ENCODE measurements around the gene SORBS1. TPM values are rescaled to one million over a fixed set of nuclear protein-coding genes. Genes with fewer than 3 reads are reported as not detected.
A peak's percentile ranks its signal among the peaks of the same experiment; 100 is the strongest.

Gene SORBS1
- total and polyA plus RNA-seq, 2 of the 13 experiments (the other 11 are each of a cell fraction or from before 2014, with no cell fraction given): 16.8 to 39.8 TPM

DNA sequence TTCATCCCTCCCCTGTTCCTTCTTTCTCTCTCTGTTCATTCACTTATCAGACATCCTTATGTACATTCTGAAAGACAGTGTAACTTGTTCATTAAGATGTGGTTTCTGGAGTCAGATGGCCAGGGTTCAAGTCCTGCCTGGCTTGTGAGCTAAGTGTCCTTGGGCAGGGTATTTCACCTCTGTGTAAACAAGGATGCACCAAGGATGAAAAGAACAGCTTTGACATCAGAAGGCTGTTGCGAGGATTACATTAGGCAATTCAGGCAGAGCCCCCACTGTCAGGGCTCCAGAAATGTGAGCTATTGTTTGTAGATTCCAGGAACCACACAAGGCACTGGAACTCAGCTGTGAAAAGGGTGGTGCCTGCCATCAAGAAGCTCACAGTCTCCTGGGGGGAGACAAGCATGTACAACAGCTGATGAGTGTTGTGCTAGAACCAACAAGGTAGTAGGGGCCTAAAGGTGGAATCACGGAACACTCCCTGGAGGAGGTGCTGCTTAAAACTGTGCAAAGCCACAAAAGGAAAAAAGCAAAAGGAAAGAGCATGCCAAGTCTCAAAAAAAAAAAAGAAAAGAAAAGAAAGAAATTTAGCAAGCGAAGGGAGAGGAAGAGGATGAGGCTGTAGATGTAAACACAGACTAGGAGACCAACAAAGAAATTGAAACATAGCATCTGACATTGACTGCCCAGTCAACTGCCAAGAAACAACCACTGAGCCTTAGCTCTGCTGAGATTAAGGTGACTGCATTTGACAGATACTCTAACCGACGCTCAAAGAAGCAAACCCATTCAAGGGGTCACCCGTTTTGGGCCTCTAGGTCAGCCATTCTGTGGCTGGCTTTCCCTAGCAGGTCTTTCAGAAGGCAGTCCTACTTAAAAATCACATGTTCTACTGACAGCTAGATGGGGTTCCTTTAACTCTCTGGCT is 282.8 kb downstream of the SORBS1 start (continued):
- TF ChIP-seq REPIN1 (CRISPR knock-in tag; IDR thresholded peaks at IDR 0.05; ENCODE audit: borderline replicate concordance, low read depth) (peak; percentile 88; the same call in 1 of the 2 replicates), ZNF747 (CRISPR knock-in tag; IDR thresholded peaks at IDR 0.05; ENCODE audit: borderline replicate concordance) (peak; percentile 69; the same call in 1 of the 2 replicates), RXRB (CRISPR knock-in tag; IDR thresholded peaks at IDR 0.05; ENCODE audit: borderline replicate concordance) (peak; percentile 68), FOXM1 (CRISPR knock-in tag; IDR thresholded peaks at IDR 0.05) (no peak), CREM (IDR thresholded peaks at IDR 0.05) (peak; percentile 93), CREM (CRISPR knock-in tag; IDR thresholded peaks at IDR 0.05) (no peak), KLF16 (CRISPR knock-in tag; IDR thresholded peaks at IDR 0.05) (peak in 1 of 2 experiments; percentile 75; a peak in 1 of 4 replicates), BHLHE40 (IDR thresholded peaks at IDR 0.05; ENCODE audit: low read length) (0 out of 2 replicates have a peak, but pooled peaks have one; percentile 11), UBTF (CRISPR knock-in tag; IDR thresholded peaks at IDR 0.05) (peak; percentile 56), ZNF530 (CRISPR knock-in tag; IDR thresholded peaks at IDR 0.05; ENCODE audit: low read depth) (no peak), CHCHD3 (CRISPR knock-in tag; IDR thresholded peaks at IDR 0.05) (no peak), ZSCAN12 (CRISPR knock-in tag; IDR thresholded peaks at IDR 0.05) (no peak), ZNF337 (CRISPR knock-in tag; IDR thresholded peaks at IDR 0.05; ENCODE audit: borderline replicate concordance, low read depth) (0 out of 2 replicates have a peak, but pooled peaks have one; percentile 49), GATA4 (IDR thresholded peaks at IDR 0.05; ENCODE audit: borderline replicate concordance, low read depth) (peak; percentile 85), MLX (CRISPR knock-in tag; IDR thresholded peaks at IDR 0.05) (peak; percentile 69; the same call in 1 of the 2 replicates), KLF6 (CRISPR knock-in tag; IDR thresholded peaks at IDR 0.05) (0 out of 2 replicates have a peak, but pooled peaks have one; percentile 40), ATRX (CRISPR knock-in tag; IDR thresholded peaks at IDR 0.05; ENCODE audit: borderline replicate concordance) (no peak), ELF1 (CRISPR knock-in tag; IDR thresholded peaks at IDR 0.05) (peak; percentile 53), NKX3-1 (CRISPR knock-in tag; IDR thresholded peaks at IDR 0.05) (peak; percentile 52; the same call in 1 of the 2 replicates), ZMYM2 (CRISPR knock-in tag; IDR thresholded peaks at IDR 0.05) (peak; percentile 77), ZMYM3 (CRISPR knock-in tag; IDR thresholded peaks at IDR 0.05) (peak; percentile 89)
- TF ChIP-seq, protein P1, sequence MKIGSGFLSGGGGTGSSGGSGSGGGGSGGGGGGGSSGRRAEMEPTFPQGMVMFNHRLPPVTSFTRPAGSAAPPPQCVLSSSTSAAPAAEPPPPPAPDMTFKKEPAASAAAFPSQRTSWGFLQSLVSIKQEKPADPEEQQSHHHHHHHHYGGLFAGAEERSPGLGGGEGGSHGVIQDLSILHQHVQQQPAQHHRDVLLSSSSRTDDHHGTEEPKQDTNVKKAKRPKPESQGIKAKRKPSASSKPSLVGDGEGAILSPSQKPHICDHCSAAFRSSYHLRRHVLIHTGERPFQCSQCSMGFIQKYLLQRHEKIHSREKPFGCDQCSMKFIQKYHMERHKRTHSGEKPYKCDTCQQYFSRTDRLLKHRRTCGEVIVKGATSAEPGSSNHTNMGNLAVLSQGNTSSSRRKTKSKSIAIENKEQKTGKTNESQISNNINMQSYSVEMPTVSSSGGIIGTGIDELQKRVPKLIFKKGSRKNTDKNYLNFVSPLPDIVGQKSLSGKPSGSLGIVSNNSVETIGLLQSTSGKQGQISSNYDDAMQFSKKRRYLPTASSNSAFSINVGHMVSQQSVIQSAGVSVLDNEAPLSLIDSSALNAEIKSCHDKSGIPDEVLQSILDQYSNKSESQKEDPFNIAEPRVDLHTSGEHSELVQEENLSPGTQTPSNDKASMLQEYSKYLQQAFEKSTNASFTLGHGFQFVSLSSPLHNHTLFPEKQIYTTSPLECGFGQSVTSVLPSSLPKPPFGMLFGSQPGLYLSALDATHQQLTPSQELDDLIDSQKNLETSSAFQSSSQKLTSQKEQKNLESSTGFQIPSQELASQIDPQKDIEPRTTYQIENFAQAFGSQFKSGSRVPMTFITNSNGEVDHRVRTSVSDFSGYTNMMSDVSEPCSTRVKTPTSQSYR (CRISPR knock-in tag; IDR thresholded peaks at IDR 0.05; ENCODE audit: borderline replicate concordance): peak; percentile 87
- TF ChIP-seq, protein P2, sequence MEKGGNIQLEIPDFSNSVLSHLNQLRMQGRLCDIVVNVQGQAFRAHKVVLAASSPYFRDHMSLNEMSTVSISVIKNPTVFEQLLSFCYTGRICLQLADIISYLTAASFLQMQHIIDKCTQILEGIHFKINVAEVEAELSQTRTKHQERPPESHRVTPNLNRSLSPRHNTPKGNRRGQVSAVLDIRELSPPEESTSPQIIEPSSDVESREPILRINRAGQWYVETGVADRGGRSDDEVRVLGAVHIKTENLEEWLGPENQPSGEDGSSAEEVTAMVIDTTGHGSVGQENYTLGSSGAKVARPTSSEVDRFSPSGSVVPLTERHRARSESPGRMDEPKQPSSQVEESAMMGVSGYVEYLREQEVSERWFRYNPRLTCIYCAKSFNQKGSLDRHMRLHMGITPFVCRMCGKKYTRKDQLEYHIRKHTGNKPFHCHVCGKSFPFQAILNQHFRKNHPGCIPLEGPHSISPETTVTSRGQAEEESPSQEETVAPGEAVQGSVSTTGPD (CRISPR knock-in tag; IDR thresholded peaks at IDR 0.05): peak; percentile 85
